Epithelial cell of proximal tubule (primary cell): Measurements from ENCODE around the gene NOP53. TPM values are rescaled to one million over a fixed set of nuclear protein-coding genes. Genes with fewer than 3 reads are reported as not detected.
"Not testable (repeated sequence)": the region's sequence is repeated elsewhere in the genome, so short reads cannot be mapped to it uniquely, and the experiment has no call there.

Source experiments
- DNase-seq: peaks from one replicate; pipeline ENCODE4 v3.0.0-alpha.2; 2011; ENCODE audit warnings: low read depth
- H3K4me3 ChIP-seq: 2 replicates; pipeline ENCODE4 v1.5.1; 2011; ENCODE audit warnings: low read depth, mild to moderate bottlenecking, low read length
- CTCF ChIP-seq: conservative IDR thresholded peaks from 2 replicates; pipeline ENCODE4 v1.5.1; 2012; ENCODE audit warnings: low read depth, mild to moderate bottlenecking, low read length
- total RNA-seq: library from RNA; depleted of rRNA; stranded (reverse); fragments of >200 nt; gene quantifications from 2 replicates; pipeline ENCODE4 v1.2.3, GENCODE V29; 2015

Gene NOP53
- total RNA-seq, 1 donor from 2014 or later, result 247 TPM

DNA sequence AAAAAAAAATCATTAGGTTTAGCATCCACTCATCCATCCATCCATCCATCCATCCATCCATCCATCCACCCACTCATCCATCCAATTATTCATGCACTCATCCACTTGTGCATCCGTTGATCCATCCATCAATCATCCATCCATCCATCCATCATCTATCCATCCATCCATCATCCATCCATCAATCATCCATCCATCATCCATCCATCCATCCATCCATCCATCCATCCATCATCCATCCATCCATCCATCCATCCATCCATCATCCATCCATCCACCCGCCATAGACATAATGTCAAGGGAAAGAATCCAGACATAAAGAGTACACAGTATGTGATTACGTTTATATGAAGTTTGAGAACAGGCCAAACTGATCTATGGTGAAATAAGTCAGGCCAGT is 24.2 kb downstream of the NOP53 start:
- DNase-seq, result no peak
- no peak for TF ChIP-seq CTCF

GRCh38 chr19:47771291-47771690 is 25.9 kb downstream of the NOP53 start:
- DNase-seq, H3K4me3 ChIP-seq: not testable (repeated sequence)

More for the DNA sequence above, 24.2 kb downstream of the NOP53 start:
- no peak overlapping the region for H3K4me3 ChIP-seq

GRCh38 chr19:47776568-47776967 is 31.2 kb downstream of the NOP53 start:
- no peak for TF ChIP-seq CTCF
- no peak overlapping the region for H3K4me3 ChIP-seq
- DNase-seq, result no peak

DNA sequence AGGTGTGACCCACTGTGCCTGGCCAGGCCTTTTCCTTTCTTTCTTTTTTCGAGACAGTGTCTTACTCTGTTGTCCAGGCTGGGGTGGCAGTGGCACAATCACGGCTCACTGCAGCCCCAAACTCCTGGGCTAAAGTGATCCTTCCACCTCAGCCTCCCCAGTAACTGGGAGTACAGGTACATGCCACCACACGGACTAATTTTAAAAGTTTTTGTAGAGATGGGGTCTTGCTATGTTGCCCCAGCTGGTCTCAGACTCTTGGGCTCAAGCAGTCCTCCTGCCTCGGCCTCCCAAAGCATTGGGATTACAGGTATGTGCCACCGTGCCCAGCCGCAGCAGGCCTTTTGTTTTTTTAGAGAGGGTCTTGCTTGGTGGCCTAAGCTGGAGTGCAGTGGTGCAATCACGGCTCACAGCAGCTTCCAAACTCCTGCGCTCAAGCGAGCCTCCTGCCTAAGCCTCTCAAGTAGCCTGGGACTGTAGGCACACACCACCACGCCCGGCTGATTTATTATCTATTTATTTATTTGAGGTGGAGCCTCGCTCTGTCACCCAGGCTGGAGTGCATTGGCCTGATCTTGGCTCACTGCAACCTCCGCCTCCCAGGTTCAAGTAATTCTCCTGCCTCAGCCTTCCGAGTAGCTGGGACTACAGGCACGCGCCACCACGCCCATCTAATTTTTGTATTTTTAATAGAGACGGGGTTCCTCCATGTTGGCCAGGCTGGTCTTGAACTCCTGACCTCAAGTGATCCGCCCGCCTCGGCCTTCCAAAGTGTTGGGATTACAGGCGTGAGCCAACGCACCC is 32.1 kb downstream of the NOP53 start:
- peak overlapping the region; percentile 98 for H3K4me3 ChIP-seq
- DNase-seq, result not testable (repeated sequence)

GRCh38 chr19:47778049-47778953 is 33.0 kb downstream of the NOP53 start, which contains the start of gene SELENOW:
Gene SELENOW (plus strand): TSS chr19:47778703. CDS start chr19:47778786, 83 bp downstream.
- DNase-seq, result no peak
- peak within 1 kb of the TSS; percentile 98 for H3K4me3 ChIP-seq
- TF ChIP-seq CTCF, result no peak

DNA sequence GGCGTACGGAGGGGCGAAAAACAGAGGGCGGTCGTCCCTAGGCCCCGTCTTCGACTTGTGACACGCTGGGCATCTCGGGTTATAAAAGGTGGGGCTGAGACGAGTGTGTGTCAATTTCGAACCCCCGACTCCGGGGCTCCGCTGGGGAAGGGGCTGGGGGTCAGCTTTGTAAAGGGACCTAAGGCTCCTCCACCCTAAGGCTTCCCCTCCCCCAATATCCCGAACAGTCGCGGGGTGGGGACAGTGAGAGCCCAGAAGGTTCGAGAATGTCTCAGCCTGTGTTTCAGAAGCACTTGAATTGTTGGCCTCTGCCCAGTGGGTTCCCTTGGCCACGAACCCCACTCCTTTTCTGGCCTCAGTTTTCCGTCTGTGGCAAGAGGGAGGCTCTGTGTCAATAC is 33.6 kb downstream of the NOP53 start:
- H3K4me3 ChIP-seq, result peak overlapping the region; percentile 98
- no peak for DNase-seq
- no peak for TF ChIP-seq CTCF

GRCh38 chr19:47779524-47780214 is 34.3 kb downstream of the NOP53 start:
- peak overlapping the region; percentile 98 for H3K4me3 ChIP-seq
- no peak for DNase-seq
- no peak for TF ChIP-seq CTCF
